BLaER1 treated with 17β-estradiol and CSF1 and Interleukin-3, amounts not matched to agents 10 nM and 100 nM (cell line): ENCODE results near the gene MTERF4.

Source experiments
- H3K27ac ChIP-seq, 11 experiments: shearing (Covaris generic); formaldehyde crosslinking; 2 replicates each; pipeline ENCODE4 v1.8.1; 2022
- H3K27me3 ChIP-seq, 11 experiments: shearing (Covaris generic); formaldehyde crosslinking; 2 replicates each; pipeline ENCODE4 v1.8.1; 2022
- H3K36me3 ChIP-seq, 11 experiments: shearing (Covaris generic); formaldehyde crosslinking; 2 replicates each; pipeline ENCODE4 v1.8.1; 2022
- H3K4me1 ChIP-seq, 10 experiments: shearing (Covaris generic); formaldehyde crosslinking; 2 replicates each; pipeline ENCODE4 v1.8.1; 2022
- H3K4me2 ChIP-seq, 11 experiments: shearing (Covaris generic); formaldehyde crosslinking; 2 replicates each; pipeline ENCODE4 v1.8.1; 2022
- H3K4me3 ChIP-seq, 10 experiments: shearing (Covaris generic); formaldehyde crosslinking; 2 replicates each; pipeline ENCODE4 v1.8.1; 2022
- H3K9ac ChIP-seq, 11 experiments: shearing (Covaris generic); formaldehyde crosslinking; 2 replicates each; pipeline ENCODE4 v1.8.1; 2022
- H3K9me3 ChIP-seq, 11 experiments: shearing (Covaris generic); formaldehyde crosslinking; replicated peaks in 1 of 11; 2 replicates each; pipeline ENCODE4 v1.8.1; 2022
- H4K20me1 ChIP-seq, 11 experiments: shearing (Covaris generic); formaldehyde crosslinking; 2 replicates each; pipeline ENCODE4 v1.8.1; 2022
- Cebpa-rat ChIP-seq, 11 experiments: shearing (Covaris generic); IDR thresholded peaks; 2 replicates each; pipeline ENCODE4 v1.8.1; 2022

The MTERF4 gene

GRCh38 chr2:241120440-241120839 lies 18.4 kb upstream of the MTERF4 start:
- Histone ChIP-seq H3K9me3 (peaks cover 0 to 11% (median 6%) of the 10 kb centered on the region in 11 experiments; a peak in 11 of 22 replicates), H3K4me1 (no peaks in the 10 kb centered on the region), H3K4me3 (no peak overlapping the region), H3K27me3 (no peaks in the 10 kb centered on the region), H3K27ac (no peak overlapping the region), H3K4me2 (no peak overlapping the region), H4K20me1 (peaks cover 0 to 5% (median 0%) of the 10 kb centered on the region in 11 experiments; a peak in 3 of 22 replicates), H3K9ac (no peak overlapping the region), H3K36me3 (peaks cover 12 to 76% (median 62%) of the 10 kb centered on the region in 11 experiments)
- no peak for TF ChIP-seq Cebpa-rat (IDR thresholded peaks at IDR 0.05)

DNA sequence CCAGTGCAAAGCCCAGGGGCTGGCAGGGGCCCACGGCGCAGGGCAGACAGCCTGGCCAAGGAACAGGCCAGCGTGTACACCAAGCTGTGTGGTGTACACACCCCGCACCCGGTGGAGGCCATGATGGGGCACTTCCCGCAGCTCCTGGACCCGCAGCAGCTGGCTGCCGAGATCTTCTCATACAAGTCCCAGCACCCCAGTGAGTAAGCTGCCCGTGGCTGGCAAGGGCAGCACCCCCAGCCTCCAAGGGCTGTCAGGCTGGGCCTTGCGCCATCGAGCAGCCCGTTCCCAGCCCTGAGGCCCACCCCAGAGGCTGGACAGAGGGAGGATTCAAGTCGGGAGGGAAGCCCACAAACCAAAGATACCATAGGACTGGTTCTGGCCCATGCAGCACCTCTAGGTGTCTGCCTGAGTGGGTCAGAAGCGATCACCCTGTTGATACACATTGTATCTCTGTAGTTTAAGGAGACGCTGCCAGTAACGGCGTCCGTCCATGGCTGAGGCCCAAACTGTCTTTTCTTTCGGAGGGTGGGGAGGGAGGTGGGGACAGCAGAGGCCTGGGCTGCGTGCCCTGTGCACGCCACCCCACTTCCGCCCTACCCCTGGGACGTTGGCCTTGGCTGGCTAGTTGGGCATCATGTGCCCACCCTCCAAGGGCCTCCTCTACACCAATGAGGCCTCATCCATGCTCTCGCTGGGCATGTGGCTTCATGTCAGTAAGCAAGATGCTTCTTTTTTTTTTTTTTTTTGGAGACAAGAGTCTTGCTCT lies 16.8 kb upstream of the MTERF4 start:
- peaks cover 0 to 11% (median 6%) of the 10 kb centered on the region in 11 experiments; a peak in 11 of 22 replicates for H3K9me3 ChIP-seq
- no peak overlapping the region for H3K4me3 ChIP-seq
- no peak for TF ChIP-seq Cebpa-rat (IDR thresholded peaks at IDR 0.05)
- H3K4me1 ChIP-seq, result no peaks in the 10 kb centered on the region
- H3K4me2 ChIP-seq, result no peak overlapping the region
- peaks cover 0 to 5% (median 0%) of the 10 kb centered on the region in 11 experiments; a peak in 3 of 22 replicates for H4K20me1 ChIP-seq
- no peak overlapping the region for H3K9ac ChIP-seq
- H3K36me3 ChIP-seq, result peaks cover 23 to 77% (median 66%) of the 10 kb centered on the region in 11 experiments
- H3K27me3 ChIP-seq, result no peaks in the 10 kb centered on the region
- H3K27ac ChIP-seq, result no peak overlapping the region

DNA sequence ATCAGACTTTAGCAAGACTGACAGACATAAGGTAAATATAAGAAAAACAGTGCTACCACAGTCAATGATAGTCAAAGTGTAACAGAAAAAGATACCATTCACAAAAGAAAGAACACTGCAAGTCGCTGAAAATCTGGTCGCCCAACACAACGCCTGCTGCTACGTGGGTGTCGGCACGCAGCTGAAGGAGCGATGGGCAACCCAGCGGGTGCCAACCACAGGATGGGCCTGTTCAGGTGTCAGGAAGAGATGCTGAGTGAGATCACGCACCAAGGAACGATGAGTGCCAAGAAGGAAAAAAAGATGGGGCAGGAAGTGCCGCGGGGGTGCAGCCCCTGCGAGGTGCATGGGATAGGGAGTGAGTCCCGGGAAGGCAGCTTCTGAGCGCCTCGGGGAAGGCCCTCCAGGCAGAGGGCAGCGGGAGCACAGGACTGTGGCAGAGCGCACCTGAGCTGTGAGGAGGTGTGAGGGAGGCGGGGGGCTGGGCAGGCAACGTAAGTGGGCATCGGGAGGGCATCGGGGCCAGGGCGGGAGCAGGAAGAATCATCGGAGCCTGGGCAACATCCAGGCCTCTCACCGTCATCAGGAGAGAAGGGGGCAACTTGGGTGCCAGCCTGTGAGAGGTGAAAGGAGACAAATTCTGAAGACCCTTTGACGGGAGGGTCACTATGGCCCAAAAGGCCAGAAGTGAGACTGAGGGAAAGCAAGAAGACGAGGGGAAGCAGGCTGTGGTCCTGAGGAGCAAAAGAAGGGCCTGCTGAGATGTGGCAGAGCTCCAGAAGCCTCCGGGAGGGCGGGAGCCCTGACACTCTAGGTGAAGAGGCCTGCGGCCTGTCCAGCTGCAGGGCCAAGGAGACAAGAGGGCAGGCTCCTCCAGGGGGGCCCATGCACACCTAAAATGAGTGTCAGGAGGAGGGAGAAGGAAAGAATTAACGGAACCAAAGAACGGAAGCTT lies 14.8 kb upstream of the MTERF4 start:
- Histone ChIP-seq H3K27ac (no peak overlapping the region), H3K27me3 (no peaks in the 10 kb centered on the region), H3K4me1 (peaks cover 0 to 9% (median 1%) of the 10 kb centered on the region in 10 experiments; a peak in 9 of 20 replicates), H3K9me3 (peaks cover 0 to 11% (median 6%) of the 10 kb centered on the region in 11 experiments; a peak in 11 of 22 replicates), H3K4me2 (no peak overlapping the region), H3K9ac (0 out of 22 replicates have a peak overlapping the region, but pooled peaks of 1 of the 11 experiments have one; percentile 19), H4K20me1 (peaks cover 0 to 5% (median 0%) of the 10 kb centered on the region in 11 experiments; a peak in 2 of 22 replicates), H3K4me3 (no peak overlapping the region), H3K36me3 (peaks cover 16 to 80% (median 63%) of the 10 kb centered on the region in 11 experiments)
- no peak for TF ChIP-seq Cebpa-rat (IDR thresholded peaks at IDR 0.05)

DNA sequence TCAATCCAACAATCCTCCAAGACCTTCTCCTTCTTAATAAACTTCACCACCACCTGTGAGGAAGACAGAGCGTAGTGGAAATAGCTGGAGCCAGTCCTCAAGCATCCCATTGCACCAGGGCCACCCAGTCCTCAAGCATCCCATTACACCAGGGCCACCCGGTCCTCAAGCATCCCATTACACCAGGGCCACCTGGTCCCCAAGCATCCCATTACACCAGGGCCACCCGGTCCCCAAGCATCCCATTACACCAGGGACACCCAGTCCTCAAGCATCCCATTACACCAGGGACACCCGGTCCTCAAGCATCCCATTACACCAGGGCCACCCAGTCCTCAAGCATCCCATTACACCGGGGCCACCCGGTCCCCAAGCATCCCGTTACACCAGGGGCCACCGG lies 13.3 kb upstream of the MTERF4 start:
- H3K9me3 ChIP-seq, result peaks cover 0 to 3% (median 0%) of the 10 kb centered on the region in 11 experiments; a peak in 4 of 22 replicates
- no peak overlapping the region for H3K4me3 ChIP-seq
- no peaks in the 10 kb centered on the region for H3K27me3 ChIP-seq
- peaks cover 9 to 24% (median 17%) of the 10 kb centered on the region in 10 experiments for H3K4me1 ChIP-seq
- no peak for TF ChIP-seq Cebpa-rat (IDR thresholded peaks at IDR 0.05)
- H3K9ac ChIP-seq, result no peak overlapping the region
- H3K27ac ChIP-seq, result no peak overlapping the region
- peaks cover 12 to 72% (median 55%) of the 10 kb centered on the region in 11 experiments; a peak in 21 of 22 replicates for H3K36me3 ChIP-seq
- H4K20me1 ChIP-seq, result peaks cover 0 to 12% (median 0%) of the 10 kb centered on the region in 11 experiments; a peak in 2 of 22 replicates
- no peak overlapping the region for H3K4me2 ChIP-seq

GRCh38 chr2:241114836-241115235 lies 12.7 kb upstream of the MTERF4 start:
- H3K4me3 ChIP-seq, result no peak overlapping the region
- H3K9ac ChIP-seq, result no peak overlapping the region
- H3K27me3 ChIP-seq, result no peaks in the 10 kb centered on the region
- no peak overlapping the region for H3K4me2 ChIP-seq
- H4K20me1 ChIP-seq, result peaks cover 0 to 12% (median 0%) of the 10 kb centered on the region in 11 experiments; a peak in 2 of 22 replicates
- H3K27ac ChIP-seq, result no peak overlapping the region
- no peak for TF ChIP-seq Cebpa-rat (IDR thresholded peaks at IDR 0.05)
- peaks cover 11 to 30% (median 22%) of the 10 kb centered on the region in 10 experiments for H3K4me1 ChIP-seq
- peaks cover 11 to 70% (median 51%) of the 10 kb centered on the region in 11 experiments; a peak in 20 of 22 replicates for H3K36me3 ChIP-seq
- no peaks in the 10 kb centered on the region for H3K9me3 ChIP-seq

DNA sequence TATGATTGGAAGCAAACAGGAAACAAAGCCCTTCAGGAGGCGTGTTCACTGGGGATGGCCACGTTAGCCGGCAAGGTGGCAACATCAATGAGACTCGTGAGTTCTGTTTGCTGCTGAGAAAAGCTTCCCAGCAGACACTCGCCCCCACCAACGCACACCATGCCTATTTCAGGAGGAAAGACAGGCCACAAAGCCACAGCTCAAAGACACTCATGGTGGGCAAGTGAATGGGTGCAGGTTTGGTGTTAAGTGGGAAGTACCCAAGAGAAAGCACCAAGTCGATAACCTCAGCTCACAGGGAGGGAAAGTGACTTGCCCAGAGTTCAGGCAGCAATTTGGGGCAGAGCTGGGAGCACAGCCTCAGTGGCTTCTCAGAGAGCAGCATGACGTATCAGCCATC lies 10.5 kb upstream of the MTERF4 start:
- H3K27me3 ChIP-seq, result no peaks in the 10 kb centered on the region

GRCh38 chr2:241112046-241112445 lies 10.0 kb upstream of the MTERF4 start:
- H3K27me3 ChIP-seq, result no peaks in the 10 kb centered on the region
- peaks cover 11 to 75% (median 54%) of the 10 kb centered on the region in 11 experiments; a peak in 20 of 22 replicates for H3K36me3 ChIP-seq
- no peak overlapping the region for H3K9ac ChIP-seq
- peaks cover 0 to 10% (median 0%) of the 10 kb centered on the region in 11 experiments; a peak in 2 of 22 replicates for H4K20me1 ChIP-seq
- H3K4me2 ChIP-seq, result peak overlapping the region in 4 of 11 experiments; percentile 56 to 66 (median 64); a peak in 3 of 22 replicates
- H3K4me1 ChIP-seq, result peaks cover 25 to 53% (median 41%) of the 10 kb centered on the region in 10 experiments
- no peak overlapping the region for H3K27ac ChIP-seq
- no peak for TF ChIP-seq Cebpa-rat (IDR thresholded peaks at IDR 0.05)
- no peaks in the 10 kb centered on the region for H3K9me3 ChIP-seq
- no peak overlapping the region for H3K4me3 ChIP-seq

More for the DNA sequence above, 10.5 kb upstream of the MTERF4 start:
- TF ChIP-seq Cebpa-rat (IDR thresholded peaks at IDR 0.05), result no peak
- H3K4me1 ChIP-seq, result peaks cover 25 to 49% (median 41%) of the 10 kb centered on the region in 10 experiments
- H4K20me1 ChIP-seq, result peaks cover 0 to 12% (median 0%) of the 10 kb centered on the region in 11 experiments; a peak in 2 of 22 replicates
- no peak overlapping the region; a peak in 1 of 22 replicates for H3K4me2 ChIP-seq
- no peak overlapping the region for H3K4me3 ChIP-seq
- H3K9ac ChIP-seq, result no peak overlapping the region
- no peaks in the 10 kb centered on the region for H3K9me3 ChIP-seq
- H3K36me3 ChIP-seq, result peaks cover 11 to 74% (median 52%) of the 10 kb centered on the region in 11 experiments; a peak in 20 of 22 replicates
- no peak overlapping the region for H3K27ac ChIP-seq

GRCh38 chr2:241111440-241111805 lies 9.3 kb upstream of the MTERF4 start:
- Histone ChIP-seq H3K27me3 (no peaks in the 10 kb centered on the region), H3K4me3 (no peak overlapping the region), H3K4me1 (peaks cover 25 to 58% (median 41%) of the 10 kb centered on the region in 10 experiments), H3K4me2 (peak overlapping the region in 9 of 11 experiments; percentile 12 to 70 (median 63); a peak in 17 of 22 replicates), H3K36me3 (peaks cover 11 to 75% (median 54%) of the 10 kb centered on the region in 11 experiments; a peak in 20 of 22 replicates), H3K9me3 (no peaks in the 10 kb centered on the region), H3K9ac (peak overlapping the region in 4 of 11 experiments; percentile 35 to 58 (median 38); a peak in 6 of 22 replicates), H3K27ac (peak overlapping the region in 1 of 11 experiments; percentile 36; a peak in 1 of 22 replicates), H4K20me1 (peaks cover 0 to 7% (median 0%) of the 10 kb centered on the region in 11 experiments; a peak in 2 of 22 replicates)
- TF ChIP-seq Cebpa-rat (IDR thresholded peaks at IDR 0.05), result no peak
